ENCODE measurements around the gene WDR83.

The WDR83 gene

GRCh38 chr19:12668932-12669269, 2.3 kb downstream of the WDR83 start:
- peak overlapping the region; percentile 60 for H3K18ac ChIP-seq (ENCODE audit: low read length)
- H3K4ac ChIP-seq (ENCODE audit: low read depth, low read length) = peak overlapping the region; percentile 46
- H4K91ac ChIP-seq (ENCODE audit: low read depth, low read length) = peak overlapping the region; percentile 83
- no peak overlapping the region for H3K23ac ChIP-seq (ENCODE audit: low read length)
- H3K27ac ChIP-seq (ENCODE audit: low read depth, low read length) = peak overlapping the region; percentile 55
- peak overlapping the region; percentile 75 for H2AFZ ChIP-seq (ENCODE audit: insufficient read depth, low read length, poor library complexity)
- peak overlapping the region; percentile 75 for H4K12ac ChIP-seq (ENCODE audit: low read depth, low read length)
- H3K4me1 ChIP-seq (ENCODE audit: control insufficient read depth in 1 of 2, insufficient read depth in 2 of 2, low read length in 2 of 2) = peaks cover 20 to 27% of the 10 kb centered on the region in 2 experiments
- no peaks in the 10 kb centered on the region for H3K9me3 ChIP-seq (ENCODE audit: insufficient read depth, low read depth, low read length)
- H3K36me3 ChIP-seq (ENCODE audit: control insufficient read depth in 1 of 2, insufficient read depth in 2 of 2, low read length in 2 of 2) = peaks cover 33 to 34% of the 10 kb centered on the region in 2 experiments
- H3K27me3 ChIP-seq (ENCODE audit: insufficient read depth, low read length) = no peaks in the 10 kb centered on the region
- peak overlapping the region; percentile 87 for H3K9ac ChIP-seq (ENCODE audit: low read length)
- H2BK5ac ChIP-seq (ENCODE audit: low read depth, low read length, poor library complexity) = peak overlapping the region; percentile 43
- peak overlapping the region; percentile 91 for H3K4me2 ChIP-seq (ENCODE audit: low read length)
- H2BK120ac ChIP-seq (ENCODE audit: insufficient read depth, low read length, poor library complexity) = peak overlapping the region; percentile 29
- peak; percentile 39 to 41 for DNase-seq
- H3K79me1 ChIP-seq (ENCODE audit: low read length) = peaks cover 11% of the 10 kb centered on the region
- peak overlapping the region; percentile 86 for H3K4me3 ChIP-seq (ENCODE audit: low read depth, low read length)
- H2BK12ac ChIP-seq (ENCODE audit: low read length) = no peak overlapping the region
- H3K14ac ChIP-seq (ENCODE audit: low read length) = peak overlapping the region; percentile 62
- peaks cover 10% of the 10 kb centered on the region for H3K79me2 ChIP-seq (ENCODE audit: control insufficient read depth, insufficient read depth, low read length, poor library complexity)
- WGBS (ENCODE audit: extremely low coverage, insufficient coverage, insufficient read length) = no CpG with 5 or more reads among the region's 24 CpGs
- peak overlapping the region; percentile 96 for H4K8ac ChIP-seq (ENCODE audit: low read depth, low read length)
- H2AK5ac ChIP-seq (ENCODE audit: low read length) = no peak overlapping the region

- Histone ChIP-seq H3K4ac (ENCODE audit: low read depth, low read length) (peak overlapping the region; percentile 46), H2AFZ (ENCODE audit: insufficient read depth, low read length, poor library complexity) (peak overlapping the region; percentile 75), H3K4me3 (ENCODE audit: low read depth, low read length) (peak overlapping the region; percentile 87), H3K18ac (ENCODE audit: low read length) (peak overlapping the region; percentile 60), H3K79me1 (ENCODE audit: low read length) (peaks cover 11% of the 10 kb centered on the region), H2BK12ac (ENCODE audit: low read length) (no peak overlapping the region), H3K27ac (ENCODE audit: low read depth, low read length) (peak overlapping the region; percentile 77), H2BK120ac (ENCODE audit: insufficient read depth, low read length, poor library complexity) (peak overlapping the region; percentile 45), H3K23ac (ENCODE audit: low read length) (no peak overlapping the region), H4K91ac (ENCODE audit: low read depth, low read length) (peak overlapping the region; percentile 83), H2BK5ac (ENCODE audit: low read depth, low read length, poor library complexity) (peak overlapping the region; percentile 73), H3K4me1 (ENCODE audit: control insufficient read depth in 1 of 2, insufficient read depth in 2 of 2, low read length in 2 of 2) (peaks cover 20 to 27% of the 10 kb centered on the region in 2 experiments), H3K4me2 (ENCODE audit: low read length) (peak overlapping the region; percentile 91), H4K12ac (ENCODE audit: low read depth, low read length) (peak overlapping the region; percentile 75), H3K79me2 (ENCODE audit: control insufficient read depth, insufficient read depth, low read length, poor library complexity) (peaks cover 10% of the 10 kb centered on the region), H3K27me3 (ENCODE audit: insufficient read depth, low read length) (no peaks in the 10 kb centered on the region), H3K36me3 (ENCODE audit: control insufficient read depth in 1 of 2, insufficient read depth in 2 of 2, low read length in 2 of 2) (peaks cover 35 to 36% of the 10 kb centered on the region in 2 experiments), H3K14ac (ENCODE audit: low read length) (peak overlapping the region; percentile 62), H4K8ac (ENCODE audit: low read depth, low read length) (peak overlapping the region; percentile 96), H3K9ac (ENCODE audit: low read length) (peak overlapping the region; percentile 87), H2AK5ac (ENCODE audit: low read length) (no peak overlapping the region), H3K9me3 (ENCODE audit: insufficient read depth, low read depth, low read length) (no peaks in the 10 kb centered on the region)
- no CpG with 5 or more reads among the region's 64 CpGs for WGBS (ENCODE audit: extremely low coverage, insufficient coverage, insufficient read length)
- DNase-seq = peak; percentile 71 to 86
These were observed 2.9 kb downstream of the WDR83 start for GRCh38 chr19:12669270-12670158.

GRCh38 chr19:12670159-12670928, 3.7 kb downstream of the WDR83 start:
- no peak for DNase-seq
- H2BK120ac ChIP-seq (ENCODE audit: insufficient read depth, low read length, poor library complexity) = no peak overlapping the region
- H3K4ac ChIP-seq (ENCODE audit: low read depth, low read length) = peak overlapping the region; percentile 12
- no peak overlapping the region for H3K18ac ChIP-seq (ENCODE audit: low read length)
- H3K79me2 ChIP-seq (ENCODE audit: control insufficient read depth, insufficient read depth, low read length, poor library complexity) = peaks cover 10% of the 10 kb centered on the region
- H3K9ac ChIP-seq (ENCODE audit: low read length) = peak overlapping the region; percentile 86
- H3K79me1 ChIP-seq (ENCODE audit: low read length) = peaks cover 11% of the 10 kb centered on the region
- H3K27me3 ChIP-seq (ENCODE audit: insufficient read depth, low read length) = no peaks in the 10 kb centered on the region
- H3K23ac ChIP-seq (ENCODE audit: low read length) = no peak overlapping the region
- H3K4me3 ChIP-seq (ENCODE audit: low read depth, low read length) = peak overlapping the region; percentile 87
- peaks cover 20 to 27% of the 10 kb centered on the region in 2 experiments for H3K4me1 ChIP-seq (ENCODE audit: control insufficient read depth in 1 of 2, insufficient read depth in 2 of 2, low read length in 2 of 2)
- H2AK5ac ChIP-seq (ENCODE audit: low read length) = no peak overlapping the region
- peaks cover 31 to 34% of the 10 kb centered on the region in 2 experiments for H3K36me3 ChIP-seq (ENCODE audit: control insufficient read depth in 1 of 2, insufficient read depth in 2 of 2, low read length in 2 of 2)
- H3K14ac ChIP-seq (ENCODE audit: low read length) = no peak overlapping the region
- peaks cover 1% of the 10 kb centered on the region for H3K9me3 ChIP-seq (ENCODE audit: insufficient read depth, low read depth, low read length)
- no peak overlapping the region for H4K91ac ChIP-seq (ENCODE audit: low read depth, low read length)
- WGBS (ENCODE audit: extremely low coverage, insufficient coverage, insufficient read length) = no CpG with 5 or more reads among the region's 26 CpGs
- no peak overlapping the region for H2BK5ac ChIP-seq (ENCODE audit: low read depth, low read length, poor library complexity)
- H4K8ac ChIP-seq (ENCODE audit: low read depth, low read length) = peak overlapping the region; percentile 96
- no peak overlapping the region for H4K12ac ChIP-seq (ENCODE audit: low read depth, low read length)
- no peak overlapping the region for H2BK12ac ChIP-seq (ENCODE audit: low read length)
- H2AFZ ChIP-seq (ENCODE audit: insufficient read depth, low read length, poor library complexity) = peak overlapping the region; percentile 13
- H3K4me2 ChIP-seq (ENCODE audit: low read length) = peak overlapping the region; percentile 91
- H3K27ac ChIP-seq (ENCODE audit: low read depth, low read length) = peak overlapping the region; percentile 77

GRCh38 chr19:12672744-12673143, 6.1 kb downstream of the WDR83 start:
- H2BK120ac ChIP-seq (ENCODE audit: insufficient read depth, low read length, poor library complexity) = no peak overlapping the region
- H3K79me2 ChIP-seq (ENCODE audit: control insufficient read depth, insufficient read depth, low read length, poor library complexity) = peaks cover 6% of the 10 kb centered on the region
- H3K23ac ChIP-seq (ENCODE audit: low read length) = no peak overlapping the region
- peaks cover 3% of the 10 kb centered on the region for H3K9me3 ChIP-seq (ENCODE audit: insufficient read depth, low read depth, low read length)
- DNase-seq = no peak
- H2BK5ac ChIP-seq (ENCODE audit: low read depth, low read length, poor library complexity) = no peak overlapping the region
- H3K14ac ChIP-seq (ENCODE audit: low read length) = no peak overlapping the region
- no peak overlapping the region for H3K4ac ChIP-seq (ENCODE audit: low read depth, low read length)
- H3K36me3 ChIP-seq (ENCODE audit: control insufficient read depth in 1 of 2, insufficient read depth in 2 of 2, low read length in 2 of 2) = peaks cover 45 to 50% of the 10 kb centered on the region in 2 experiments
- no peak overlapping the region for H3K18ac ChIP-seq (ENCODE audit: low read length)
- no peak overlapping the region for H2BK12ac ChIP-seq (ENCODE audit: low read length)
- no peak overlapping the region for H2AK5ac ChIP-seq (ENCODE audit: low read length)
- H4K8ac ChIP-seq (ENCODE audit: low read depth, low read length) = no peak overlapping the region
- H4K91ac ChIP-seq (ENCODE audit: low read depth, low read length) = no peak overlapping the region
- WGBS (ENCODE audit: extremely low coverage, insufficient coverage, insufficient read length) = no CpG with 5 or more reads among the region's 10 CpGs
- H2AFZ ChIP-seq (ENCODE audit: insufficient read depth, low read length, poor library complexity) = no peak overlapping the region
- no peak overlapping the region for H3K4me2 ChIP-seq (ENCODE audit: low read length)
- H3K4me3 ChIP-seq (ENCODE audit: low read depth, low read length) = no peak overlapping the region
- H3K4me1 ChIP-seq (ENCODE audit: control insufficient read depth in 1 of 2, insufficient read depth in 2 of 2, low read length in 2 of 2) = peaks cover 15 to 16% of the 10 kb centered on the region in 2 experiments
- H4K12ac ChIP-seq (ENCODE audit: low read depth, low read length) = peak overlapping the region; percentile 20
- H3K27me3 ChIP-seq (ENCODE audit: insufficient read depth, low read length) = no peaks in the 10 kb centered on the region
- no peak overlapping the region for H3K9ac ChIP-seq (ENCODE audit: low read length)
- H3K79me1 ChIP-seq (ENCODE audit: low read length) = peaks cover 11% of the 10 kb centered on the region
- H3K27ac ChIP-seq (ENCODE audit: low read depth, low read length) = no peak overlapping the region

Measured in trophoblast cell (in vitro differentiated cells and primary cell).